ENCODE measurements around the gene NAALADL2.

The NAALADL2 gene

GRCh38 chr3:174907027-174907426, 47.9 kb downstream of the NAALADL2 start:
- Histone ChIP-seq H3K4me3 (ENCODE audit: low read depth in 1 of 2, low read length in 2 of 2) (no peak overlapping the region), H3K27ac (ENCODE audit: low read depth, low read length) (no peak overlapping the region), H3K9me3 (ENCODE audit: low read length) (no peaks in the 10 kb centered on the region), H3K9ac (ENCODE audit: low read length) (no peak overlapping the region), H3K4me1 (ENCODE audit: insufficient read depth, low read length) (no peaks in the 10 kb centered on the region), H3K27me3 (ENCODE audit: control insufficient read depth in 1 of 2, insufficient read depth in 2 of 2, low read length in 2 of 2) (no peaks in the 10 kb centered on the region), H3K36me3 (ENCODE audit: insufficient read depth, low read length) (no peaks in the 10 kb centered on the region)

GRCh38 chr3:174907628-174908407, 48.7 kb downstream of the NAALADL2 start:
- H3K4me1 ChIP-seq (ENCODE audit: insufficient read depth, low read length): no peaks in the 10 kb centered on the region
- H3K9me3 ChIP-seq (ENCODE audit: low read length): no peaks in the 10 kb centered on the region
- no peak overlapping the region for H3K4me3 ChIP-seq (ENCODE audit: low read depth in 1 of 2, low read length in 2 of 2)
- no peaks in the 10 kb centered on the region for H3K36me3 ChIP-seq (ENCODE audit: insufficient read depth, low read length)
- no peaks in the 10 kb centered on the region for H3K27me3 ChIP-seq (ENCODE audit: control insufficient read depth in 1 of 2, insufficient read depth in 2 of 2, low read length in 2 of 2)
- H3K27ac ChIP-seq (ENCODE audit: low read depth, low read length): no peak overlapping the region
- H3K9ac ChIP-seq (ENCODE audit: low read length): no peak overlapping the region

GRCh38 chr3:174931473-174932353, 72.6 kb downstream of the NAALADL2 start:
- H3K27me3 ChIP-seq (ENCODE audit: control insufficient read depth in 1 of 2, insufficient read depth in 2 of 2, low read length in 2 of 2): no peaks in the 10 kb centered on the region
- H3K36me3 ChIP-seq (ENCODE audit: insufficient read depth, low read length): no peaks in the 10 kb centered on the region
- no peak overlapping the region for H3K9ac ChIP-seq (ENCODE audit: low read length)
- H3K4me3 ChIP-seq (ENCODE audit: low read depth in 1 of 2, low read length in 2 of 2): no peak overlapping the region
- no peaks in the 10 kb centered on the region for H3K4me1 ChIP-seq (ENCODE audit: insufficient read depth, low read length)
- no peaks in the 10 kb centered on the region for H3K9me3 ChIP-seq (ENCODE audit: low read length)
- no peak overlapping the region for H3K27ac ChIP-seq (ENCODE audit: low read depth, low read length)

GRCh38 chr3:174936590-174936989, 77.5 kb downstream of the NAALADL2 start:
- Histone ChIP-seq H3K27ac (ENCODE audit: low read depth, low read length) (no peak overlapping the region), H3K4me1 (ENCODE audit: insufficient read depth, low read length) (no peaks in the 10 kb centered on the region), H3K4me3 (ENCODE audit: low read depth in 1 of 2, low read length in 2 of 2) (no peak overlapping the region), H3K9ac (ENCODE audit: low read length) (no peak overlapping the region), H3K36me3 (ENCODE audit: insufficient read depth, low read length) (no peaks in the 10 kb centered on the region), H3K27me3 (ENCODE audit: control insufficient read depth in 1 of 2, insufficient read depth in 2 of 2, low read length in 2 of 2) (no peaks in the 10 kb centered on the region), H3K9me3 (ENCODE audit: low read length) (no peaks in the 10 kb centered on the region)

GRCh38 chr3:174937478-174937877, 78.3 kb downstream of the NAALADL2 start:
- no peaks in the 10 kb centered on the region for H3K27me3 ChIP-seq (ENCODE audit: control insufficient read depth in 1 of 2, insufficient read depth in 2 of 2, low read length in 2 of 2)
- H3K4me3 ChIP-seq (ENCODE audit: low read depth in 1 of 2, low read length in 2 of 2): no peak overlapping the region
- no peak overlapping the region for H3K9ac ChIP-seq (ENCODE audit: low read length)
- no peaks in the 10 kb centered on the region for H3K4me1 ChIP-seq (ENCODE audit: insufficient read depth, low read length)
- H3K36me3 ChIP-seq (ENCODE audit: insufficient read depth, low read length): no peaks in the 10 kb centered on the region
- no peaks in the 10 kb centered on the region for H3K9me3 ChIP-seq (ENCODE audit: low read length)
- no peak overlapping the region for H3K27ac ChIP-seq (ENCODE audit: low read depth, low read length)

GRCh38 chr3:174938102-174938501, 79.0 kb downstream of the NAALADL2 start:
- no peaks in the 10 kb centered on the region for H3K27me3 ChIP-seq (ENCODE audit: control insufficient read depth in 1 of 2, insufficient read depth in 2 of 2, low read length in 2 of 2)
- H3K9me3 ChIP-seq (ENCODE audit: low read length): no peaks in the 10 kb centered on the region
- no peak overlapping the region for H3K4me3 ChIP-seq (ENCODE audit: low read depth in 1 of 2, low read length in 2 of 2)
- no peak overlapping the region for H3K9ac ChIP-seq (ENCODE audit: low read length)
- no peaks in the 10 kb centered on the region for H3K4me1 ChIP-seq (ENCODE audit: insufficient read depth, low read length)
- no peaks in the 10 kb centered on the region for H3K36me3 ChIP-seq (ENCODE audit: insufficient read depth, low read length)
- no peak overlapping the region for H3K27ac ChIP-seq (ENCODE audit: low read depth, low read length)

- no peak overlapping the region for H3K4me3 ChIP-seq (ENCODE audit: low read depth in 1 of 2, low read length in 2 of 2)
- no peaks in the 10 kb centered on the region for H3K9me3 ChIP-seq (ENCODE audit: low read length)
- H3K27me3 ChIP-seq (ENCODE audit: control insufficient read depth in 1 of 2, insufficient read depth in 2 of 2, low read length in 2 of 2): no peaks in the 10 kb centered on the region
- no peaks in the 10 kb centered on the region for H3K4me1 ChIP-seq (ENCODE audit: insufficient read depth, low read length)
- H3K36me3 ChIP-seq (ENCODE audit: insufficient read depth, low read length): no peaks in the 10 kb centered on the region
- H3K9ac ChIP-seq (ENCODE audit: low read length): no peak overlapping the region
- H3K27ac ChIP-seq (ENCODE audit: low read depth, low read length): no peak overlapping the region
These were observed 81.0 kb downstream of the NAALADL2 start for GRCh38 chr3:174940151-174940550.

GRCh38 chr3:174945276-174945675, 86.1 kb downstream of the NAALADL2 start:
- H3K27me3 ChIP-seq (ENCODE audit: control insufficient read depth in 1 of 2, insufficient read depth in 2 of 2, low read length in 2 of 2): no peaks in the 10 kb centered on the region
- H3K9me3 ChIP-seq (ENCODE audit: low read length): no peaks in the 10 kb centered on the region
- H3K4me3 ChIP-seq (ENCODE audit: low read depth in 1 of 2, low read length in 2 of 2): no peak overlapping the region
- no peak overlapping the region for H3K27ac ChIP-seq (ENCODE audit: low read depth, low read length)
- H3K4me1 ChIP-seq (ENCODE audit: insufficient read depth, low read length): peaks cover 12% of the 10 kb centered on the region
- no peak overlapping the region for H3K9ac ChIP-seq (ENCODE audit: low read length)
- H3K36me3 ChIP-seq (ENCODE audit: insufficient read depth, low read length): no peaks in the 10 kb centered on the region

GRCh38 chr3:174945951-174946350, 86.8 kb downstream of the NAALADL2 start:
- H3K4me1 ChIP-seq (ENCODE audit: insufficient read depth, low read length): peaks cover 12% of the 10 kb centered on the region
- no peaks in the 10 kb centered on the region for H3K9me3 ChIP-seq (ENCODE audit: low read length)
- H3K27me3 ChIP-seq (ENCODE audit: control insufficient read depth in 1 of 2, insufficient read depth in 2 of 2, low read length in 2 of 2): no peaks in the 10 kb centered on the region
- no peak overlapping the region for H3K27ac ChIP-seq (ENCODE audit: low read depth, low read length)
- no peaks in the 10 kb centered on the region for H3K36me3 ChIP-seq (ENCODE audit: insufficient read depth, low read length)
- no peak overlapping the region for H3K4me3 ChIP-seq (ENCODE audit: low read depth in 1 of 2, low read length in 2 of 2)
- no peak overlapping the region for H3K9ac ChIP-seq (ENCODE audit: low read length)

GRCh38 chr3:174949523-174949922, 90.4 kb downstream of the NAALADL2 start:
- Histone ChIP-seq H3K9ac (ENCODE audit: low read length) (no peak overlapping the region), H3K4me1 (ENCODE audit: insufficient read depth, low read length) (peaks cover 12% of the 10 kb centered on the region), H3K36me3 (ENCODE audit: insufficient read depth, low read length) (no peaks in the 10 kb centered on the region), H3K27me3 (ENCODE audit: control insufficient read depth in 1 of 2, insufficient read depth in 2 of 2, low read length in 2 of 2) (no peaks in the 10 kb centered on the region), H3K27ac (ENCODE audit: low read depth, low read length) (no peak overlapping the region), H3K4me3 (ENCODE audit: low read depth in 1 of 2, low read length in 2 of 2) (no peak overlapping the region), H3K9me3 (ENCODE audit: low read length) (no peaks in the 10 kb centered on the region)

- Histone ChIP-seq H3K9me3 (ENCODE audit: low read length) (no peaks in the 10 kb centered on the region), H3K27ac (ENCODE audit: low read depth, low read length) (no peak overlapping the region), H3K4me1 (ENCODE audit: insufficient read depth, low read length) (peaks cover 12% of the 10 kb centered on the region), H3K9ac (ENCODE audit: low read length) (no peak overlapping the region), H3K27me3 (ENCODE audit: control insufficient read depth in 1 of 2, insufficient read depth in 2 of 2, low read length in 2 of 2) (no peaks in the 10 kb centered on the region), H3K4me3 (ENCODE audit: low read depth in 1 of 2, low read length in 2 of 2) (no peak overlapping the region), H3K36me3 (ENCODE audit: insufficient read depth, low read length) (no peaks in the 10 kb centered on the region)
These were observed 91.9 kb downstream of the NAALADL2 start for GRCh38 chr3:174951034-174951433.

Data from muscle layer of colon (tissue), 2 donors.